ENCODE results near the gene CAMK2A. TPM values are rescaled to one million over a fixed set of nuclear protein-coding genes. Genes with fewer than 3 reads are reported as not detected.

The CAMK2A gene
- total and polyA plus RNA-seq, 2 experiments from 2014 or later: 1.2 to 2.6 TPM

DNA sequence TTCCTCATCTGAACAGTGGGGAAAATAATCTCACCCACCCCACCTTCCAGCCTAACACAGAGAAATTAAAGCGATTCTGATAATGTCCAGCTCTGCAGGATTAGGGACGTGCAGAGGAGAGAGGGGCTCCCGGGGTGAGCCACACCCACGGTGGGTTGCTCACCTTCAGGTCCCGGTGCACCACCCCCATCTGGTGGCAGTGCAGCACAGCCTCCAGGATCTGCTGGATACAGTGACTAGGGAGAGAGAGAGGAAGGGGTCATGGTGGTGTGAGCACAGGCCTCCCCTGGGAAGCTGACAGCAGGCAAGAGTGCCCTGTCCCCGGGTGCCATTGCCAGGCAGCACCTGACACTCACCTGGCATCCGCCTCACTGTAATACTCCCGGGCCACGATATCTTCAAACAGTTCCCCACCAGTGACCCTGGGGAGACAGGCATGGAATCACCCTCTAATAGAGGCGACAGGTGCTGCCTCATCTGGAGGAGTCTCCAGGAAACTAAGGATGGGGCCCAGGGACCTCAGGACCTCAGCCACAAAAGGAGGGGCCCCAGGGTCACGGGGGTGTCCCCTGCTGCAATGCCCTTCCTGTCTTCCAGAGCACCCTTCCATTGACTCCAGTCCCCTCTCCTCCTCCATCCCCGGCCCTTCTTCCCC lies 33.0 kb downstream of the CAMK2A start:
- H3K9me2 ChIP-seq (replicated peaks; ENCODE audit: insufficient read depth): no peaks in the 10 kb centered on the region
- no peak for DNase-seq (ENCODE audit: low spot score)
- WGBS (ENCODE audit: low lambda C conversion rate, missing lambda C conversion rate): 69% methylated on average over 12 of the region's 12 CpGs

DNA sequence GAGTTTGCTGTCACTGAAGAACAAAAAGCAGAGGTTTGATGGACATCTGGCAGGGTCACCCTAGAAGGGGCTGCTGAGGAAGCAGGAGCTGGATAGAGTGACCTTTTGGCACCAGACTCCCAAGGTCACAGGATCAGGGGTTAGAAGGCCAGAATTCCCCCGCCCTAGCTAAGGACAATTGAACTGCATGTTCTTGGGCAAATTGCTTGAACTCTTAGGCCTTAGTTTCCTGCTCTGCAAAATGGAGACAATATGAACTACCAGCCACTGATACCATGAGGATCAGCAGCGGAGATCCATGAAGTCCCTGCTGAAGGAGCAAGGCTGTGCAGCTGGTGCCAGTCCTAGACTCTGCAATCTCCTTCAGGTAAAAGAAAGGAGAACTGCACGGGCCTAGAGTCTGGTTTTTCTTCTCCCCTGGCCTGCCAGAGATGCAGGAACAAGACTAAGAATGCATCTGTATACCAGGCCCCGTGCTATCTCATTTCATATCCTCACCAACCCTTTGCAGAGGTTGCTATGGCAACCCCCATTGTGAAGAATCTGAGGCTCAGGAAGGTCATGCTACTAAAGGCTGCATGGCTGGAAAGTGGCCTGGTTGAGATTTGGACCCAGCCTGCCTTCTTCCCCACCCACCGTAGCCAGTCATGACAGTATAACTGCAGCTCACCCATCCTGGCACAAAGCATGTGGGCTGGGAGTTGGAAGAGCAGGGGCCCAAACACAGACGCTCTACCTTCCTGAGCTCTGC lies 33.7 kb downstream of the CAMK2A start:
- no peaks in the 10 kb centered on the region for H3K27me3 ChIP-seq
- H3K79me2 ChIP-seq: no peaks in the 10 kb centered on the region
- H3K4me3 ChIP-seq: no peak overlapping the region
- H3K27ac ChIP-seq: no peak overlapping the region
- no peak overlapping the region for H3K4me2 ChIP-seq
- H2AFZ ChIP-seq: no peak overlapping the region
- peak; percentile 43 for DNase-seq (ENCODE audit: low spot score)
- 56% methylated on average over 6 of the region's 6 CpGs for WGBS (ENCODE audit: low lambda C conversion rate, missing lambda C conversion rate)
- H3K36me3 ChIP-seq (replicated peaks; ENCODE audit: insufficient read depth, low read depth): no peaks in the 10 kb centered on the region
- peaks cover 7% of the 10 kb centered on the region for H3K4me1 ChIP-seq (ENCODE audit: insufficient read depth)
- H4K20me1 ChIP-seq (ENCODE audit: insufficient read depth, poor library complexity, severe bottlenecking): no peaks in the 10 kb centered on the region
- no peaks in the 10 kb centered on the region for H3K9me3 ChIP-seq (ENCODE audit: low read depth)
- no peaks in the 10 kb centered on the region for H3K9me2 ChIP-seq (replicated peaks; ENCODE audit: insufficient read depth)
- TF ChIP-seq EZH2phosphoT487 (IDR thresholded peaks at IDR 0.05; ENCODE audit: low read depth, severe bottlenecking, unreplicated experiment) (no peak), EZH2 (IDR thresholded peaks at IDR 0.05; ENCODE audit: borderline replicate concordance) (no peak)

More for the DNA sequence above, 33.0 kb downstream of the CAMK2A start:
- H3K4me3 ChIP-seq: no peak overlapping the region
- no peak overlapping the region for H2AFZ ChIP-seq
- H3K27ac ChIP-seq: no peak overlapping the region
- H3K4me2 ChIP-seq: no peak overlapping the region
- no peaks in the 10 kb centered on the region for H3K36me3 ChIP-seq (replicated peaks; ENCODE audit: insufficient read depth, low read depth)
- H3K4me1 ChIP-seq (ENCODE audit: insufficient read depth): peaks cover 7% of the 10 kb centered on the region
- no peaks in the 10 kb centered on the region for H3K9me3 ChIP-seq (ENCODE audit: low read depth)
- TF ChIP-seq, protein P1, sequence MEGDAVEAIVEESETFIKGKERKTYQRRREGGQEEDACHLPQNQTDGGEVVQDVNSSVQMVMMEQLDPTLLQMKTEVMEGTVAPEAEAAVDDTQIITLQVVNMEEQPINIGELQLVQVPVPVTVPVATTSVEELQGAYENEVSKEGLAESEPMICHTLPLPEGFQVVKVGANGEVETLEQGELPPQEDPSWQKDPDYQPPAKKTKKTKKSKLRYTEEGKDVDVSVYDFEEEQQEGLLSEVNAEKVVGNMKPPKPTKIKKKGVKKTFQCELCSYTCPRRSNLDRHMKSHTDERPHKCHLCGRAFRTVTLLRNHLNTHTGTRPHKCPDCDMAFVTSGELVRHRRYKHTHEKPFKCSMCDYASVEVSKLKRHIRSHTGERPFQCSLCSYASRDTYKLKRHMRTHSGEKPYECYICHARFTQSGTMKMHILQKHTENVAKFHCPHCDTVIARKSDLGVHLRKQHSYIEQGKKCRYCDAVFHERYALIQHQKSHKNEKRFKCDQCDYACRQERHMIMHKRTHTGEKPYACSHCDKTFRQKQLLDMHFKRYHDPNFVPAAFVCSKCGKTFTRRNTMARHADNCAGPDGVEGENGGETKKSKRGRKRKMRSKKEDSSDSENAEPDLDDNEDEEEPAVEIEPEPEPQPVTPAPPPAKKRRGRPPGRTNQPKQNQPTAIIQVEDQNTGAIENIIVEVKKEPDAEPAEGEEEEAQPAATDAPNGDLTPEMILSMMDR (IDR thresholded peaks at IDR 0.05; ENCODE audit: poor library complexity): peak; percentile 9
- no peak for TF ChIP-seq EZH2 (IDR thresholded peaks at IDR 0.05; ENCODE audit: borderline replicate concordance)
- H3K27me3 ChIP-seq: no peaks in the 10 kb centered on the region
- H3K79me2 ChIP-seq: no peaks in the 10 kb centered on the region
- no peaks in the 10 kb centered on the region for H4K20me1 ChIP-seq (ENCODE audit: insufficient read depth, poor library complexity, severe bottlenecking)

DNA sequence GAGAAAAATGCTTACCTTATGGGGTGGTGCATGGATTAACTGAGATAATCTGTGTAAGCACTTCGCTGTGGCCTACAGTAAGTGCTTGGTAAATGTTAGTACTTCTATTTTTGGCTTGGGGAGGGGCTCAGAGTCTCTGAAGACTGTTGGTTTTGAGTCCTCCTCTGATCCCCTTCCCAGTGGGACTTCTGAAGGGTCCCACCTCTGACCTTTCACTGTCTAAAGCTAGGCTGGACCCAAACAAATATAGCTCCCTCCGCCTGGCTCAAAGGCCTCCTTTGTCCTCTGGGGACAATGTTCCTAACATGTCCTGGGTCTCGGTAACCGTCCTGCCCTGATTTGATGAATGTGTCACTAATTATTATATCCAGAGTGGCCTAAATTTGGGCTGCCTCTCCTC lies 34.8 kb downstream of the CAMK2A start:
- H2AFZ ChIP-seq: no peak overlapping the region
- no peaks in the 10 kb centered on the region for H3K9me3 ChIP-seq (ENCODE audit: low read depth)
- TF ChIP-seq, protein P1 (IDR thresholded peaks at IDR 0.05; ENCODE audit: poor library complexity): no peak
- no peak for TF ChIP-seq EZH2phosphoT487 (IDR thresholded peaks at IDR 0.05; ENCODE audit: low read depth, severe bottlenecking, unreplicated experiment)
- no peak for TF ChIP-seq EZH2 (IDR thresholded peaks at IDR 0.05; ENCODE audit: borderline replicate concordance)
- H3K4me1 ChIP-seq (ENCODE audit: insufficient read depth): peaks cover 7% of the 10 kb centered on the region
- H4K20me1 ChIP-seq (ENCODE audit: insufficient read depth, poor library complexity, severe bottlenecking): no peaks in the 10 kb centered on the region
- DNase-seq (ENCODE audit: low spot score): no peak
- H3K36me3 ChIP-seq (replicated peaks; ENCODE audit: insufficient read depth, low read depth): no peaks in the 10 kb centered on the region
- no peaks in the 10 kb centered on the region for H3K27me3 ChIP-seq
- H3K4me2 ChIP-seq: no peak overlapping the region
- H3K79me2 ChIP-seq: no peaks in the 10 kb centered on the region
- no peaks in the 10 kb centered on the region for H3K9me2 ChIP-seq (replicated peaks; ENCODE audit: insufficient read depth)
- 59% methylated on average over 4 of the region's 4 CpGs for WGBS (ENCODE audit: low lambda C conversion rate, missing lambda C conversion rate)
- peak overlapping the region; percentile 27 for H3K27ac ChIP-seq
- no peak overlapping the region for H3K4me3 ChIP-seq

DNA sequence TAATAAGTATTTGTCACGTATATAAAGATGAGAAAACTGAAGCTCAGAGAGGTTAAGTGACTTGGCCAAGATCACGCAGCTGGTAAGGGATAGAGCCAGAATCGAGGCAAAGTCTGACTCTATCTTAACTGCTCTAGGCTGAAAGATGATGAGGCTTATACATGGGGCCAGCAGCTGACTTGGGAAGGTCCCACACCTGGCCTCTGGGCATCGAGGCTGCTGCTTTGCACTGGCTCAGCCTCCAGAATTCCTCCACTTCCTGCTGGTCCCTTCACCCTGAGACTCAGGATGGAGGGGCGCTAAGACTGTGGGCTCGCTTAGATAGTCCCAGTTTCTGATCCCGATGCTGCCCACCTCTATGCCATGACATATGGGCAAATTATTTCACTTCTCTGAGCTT lies 35.2 kb downstream of the CAMK2A start:
- no peak for DNase-seq (ENCODE audit: low spot score)
- Histone ChIP-seq H3K27me3 (no peaks in the 10 kb centered on the region), H3K9me2 (replicated peaks; ENCODE audit: insufficient read depth) (no peaks in the 10 kb centered on the region), H3K79me2 (no peaks in the 10 kb centered on the region), H3K4me1 (ENCODE audit: insufficient read depth) (peaks cover 7% of the 10 kb centered on the region), H3K9me3 (ENCODE audit: low read depth) (no peaks in the 10 kb centered on the region), H3K27ac (peak overlapping the region; percentile 19), H4K20me1 (ENCODE audit: insufficient read depth, poor library complexity, severe bottlenecking) (no peaks in the 10 kb centered on the region), H3K4me3 (no peak overlapping the region), H3K4me2 (no peak overlapping the region), H3K36me3 (replicated peaks; ENCODE audit: insufficient read depth, low read depth) (no peaks in the 10 kb centered on the region), H2AFZ (no peak overlapping the region)
- 80% methylated on average over 7 of the region's 7 CpGs for WGBS (ENCODE audit: low lambda C conversion rate, missing lambda C conversion rate)
- TF ChIP-seq, protein P1 (IDR thresholded peaks at IDR 0.05; ENCODE audit: poor library complexity): no peak
- TF ChIP-seq EZH2phosphoT487 (IDR thresholded peaks at IDR 0.05; ENCODE audit: low read depth, severe bottlenecking, unreplicated experiment) (no peak), EZH2 (IDR thresholded peaks at IDR 0.05; ENCODE audit: borderline replicate concordance) (no peak)
